HG03045 (cell line): ENCODE measurements around the gene ATP13A3.

Source experiments
- ATAC-seq: cut with Tn5 transposase; IDR thresholded peaks from one replicate; pipeline ENCODE4 v1.9.1; 2021; ENCODE audit warnings: mild to moderate bottlenecking, moderate library complexity; ENCODE audit not compliant: unreplicated experiment

The ATP13A3 gene

DNA sequence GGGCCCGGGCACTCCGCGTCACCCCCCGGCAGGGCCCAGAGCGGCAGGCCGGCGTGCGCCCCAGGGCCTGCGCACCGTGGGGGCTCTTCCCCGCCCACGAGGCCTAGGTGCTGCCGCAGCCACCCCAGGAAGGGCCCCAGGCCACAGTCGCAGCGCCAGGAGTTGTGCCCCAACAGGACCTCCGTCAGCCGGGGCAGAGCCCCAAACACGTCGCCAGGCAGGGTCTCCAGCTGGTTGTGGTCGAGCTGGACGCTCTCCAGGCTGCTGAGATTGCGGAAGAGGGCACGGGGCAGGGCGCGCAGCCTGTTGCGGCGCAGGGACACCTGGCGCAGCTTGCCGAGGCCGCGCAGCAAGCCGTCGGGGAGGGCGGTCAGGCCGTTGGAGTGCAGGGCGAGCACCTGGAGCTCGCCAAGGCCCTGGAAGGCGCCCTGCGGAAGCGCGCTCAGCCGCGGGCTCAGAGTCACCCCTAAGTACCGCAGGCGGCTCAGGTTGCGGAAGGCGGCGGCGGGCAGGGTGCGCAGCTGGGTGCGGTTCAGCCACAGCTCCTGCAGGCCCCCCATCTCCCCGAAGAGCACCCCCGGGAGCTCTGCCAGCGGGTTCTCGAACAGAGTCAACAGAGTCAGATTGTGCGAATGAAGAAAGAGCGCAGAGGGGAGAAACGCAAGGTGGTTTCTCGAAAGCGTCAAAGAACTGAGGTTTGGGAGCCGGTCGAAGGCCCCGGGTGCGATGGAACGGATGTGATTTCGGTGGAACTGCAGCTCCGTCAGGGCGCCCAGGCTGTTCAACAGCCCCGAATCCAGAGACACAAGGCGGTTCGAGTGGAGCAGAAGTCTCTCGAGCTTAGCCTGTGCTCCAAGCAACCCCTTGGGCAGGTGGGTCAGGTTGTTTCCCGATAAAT lies 89.7 kb downstream of the ATP13A3 start:
- ATAC-seq, result no peak

DNA sequence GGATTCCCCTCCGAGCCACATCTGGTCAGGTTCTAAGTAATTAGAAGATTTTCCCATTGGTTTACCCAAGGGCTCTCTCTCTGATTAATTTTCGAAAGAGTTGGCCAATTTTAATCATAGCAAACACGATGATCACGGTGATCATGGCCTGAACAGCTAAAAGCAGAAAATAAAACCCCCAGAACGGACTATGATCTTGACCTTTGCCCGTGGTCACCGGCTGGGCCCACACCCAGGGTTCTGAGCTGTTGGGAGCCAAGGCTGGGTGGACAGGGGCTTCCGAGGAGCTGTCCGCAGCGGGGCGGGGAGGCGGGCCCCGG lies 90.3 kb downstream of the ATP13A3 start:
- ATAC-seq, result no peak

DNA sequence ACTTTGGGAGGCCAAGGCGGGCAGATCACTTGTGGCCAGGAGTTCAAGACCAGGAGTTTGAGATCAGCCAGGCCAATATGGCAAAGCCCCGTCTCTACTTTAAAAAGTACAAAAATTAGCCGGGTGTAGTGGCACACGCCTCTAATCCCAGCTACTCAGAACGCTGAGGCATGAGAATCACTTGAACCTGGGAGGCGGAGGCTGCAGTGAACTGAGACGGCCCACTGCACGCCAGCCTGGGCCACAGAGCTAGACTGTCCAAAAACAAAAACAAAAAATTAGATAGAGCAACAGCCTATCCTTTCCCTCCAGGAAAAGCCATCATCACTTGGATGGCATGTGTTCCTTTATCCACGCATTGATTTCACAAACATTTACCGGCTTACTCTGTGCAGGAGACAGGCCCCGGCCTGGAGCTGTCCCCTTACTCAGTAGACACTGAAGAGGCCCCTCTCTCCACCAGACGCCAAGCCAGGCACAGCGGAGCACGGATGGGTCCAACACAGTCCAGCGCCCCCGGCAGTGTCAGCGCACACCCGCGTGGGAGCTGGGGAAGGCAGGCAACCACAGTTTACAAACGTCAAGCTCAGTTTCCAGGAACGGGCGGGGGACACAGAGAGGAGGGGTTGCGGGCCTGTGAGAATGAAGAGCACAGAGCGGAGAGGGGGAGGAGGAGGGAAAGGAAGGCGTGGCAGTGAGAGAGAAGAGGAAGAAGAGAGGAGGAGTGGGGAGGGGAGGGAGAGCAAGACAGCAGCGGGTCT lies 90.8 kb downstream of the ATP13A3 start:
- ATAC-seq, result no peak

- ATAC-seq, result no peak
Measured at GRCh38 chr3:194395212-194395611, 91.6 kb downstream of the ATP13A3 start.

- no peak for ATAC-seq
Measured at GRCh38 chr3:194392576-194392975, 94.2 kb downstream of the ATP13A3 start.

DNA sequence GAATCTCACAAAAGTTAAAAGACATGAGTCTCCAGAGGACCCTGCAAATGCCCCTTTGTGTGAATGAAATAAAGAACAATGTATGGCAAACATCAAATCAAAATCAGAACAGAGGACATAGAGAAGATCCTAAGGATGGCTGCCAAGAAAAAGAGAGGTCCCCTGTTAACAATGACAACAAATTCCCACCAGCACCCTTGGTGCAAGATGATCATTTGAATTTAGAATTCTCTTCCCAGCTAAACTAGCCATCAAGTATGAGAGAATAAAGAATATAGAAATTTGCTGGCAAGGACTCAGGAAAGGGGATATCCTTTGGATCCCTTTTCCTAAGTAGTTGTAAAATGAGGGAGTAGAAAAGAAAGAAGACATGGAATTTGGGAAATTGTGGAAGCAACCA lies 96.0 kb downstream of the ATP13A3 start:
- no peak for ATAC-seq

- no peak for ATAC-seq
Measured at GRCh38 chr3:194389269-194389668, 97.5 kb downstream of the ATP13A3 start.

- ATAC-seq, result no peak
Measured at GRCh38 chr3:194387926-194388418, 98.8 kb downstream of the ATP13A3 start.

DNA sequence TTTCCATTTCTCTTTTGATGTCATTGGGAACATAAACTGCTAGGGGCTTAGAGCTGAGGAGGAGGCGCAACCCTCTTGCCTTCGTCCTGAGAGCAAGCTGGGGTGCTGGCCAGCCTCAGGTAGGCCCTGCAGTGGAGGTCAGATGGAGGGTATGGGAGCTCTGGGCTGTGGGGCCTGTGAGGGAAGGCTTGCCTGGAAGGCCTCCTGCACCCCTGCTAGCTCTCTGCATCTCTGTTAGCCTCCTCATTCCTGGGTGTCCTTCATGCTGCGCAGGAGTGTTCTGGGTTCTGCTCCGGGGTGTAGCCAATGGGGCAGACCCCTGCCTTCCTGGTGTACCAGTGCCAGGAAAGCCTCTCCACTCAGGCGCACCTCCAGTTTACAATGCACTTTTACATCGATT lies 99.5 kb downstream of the ATP13A3 start:
- ATAC-seq, result no peak

GRCh38 chr3:194386648-194387047 lies 100.2 kb downstream of the ATP13A3 start:
- no peak for ATAC-seq

DNA sequence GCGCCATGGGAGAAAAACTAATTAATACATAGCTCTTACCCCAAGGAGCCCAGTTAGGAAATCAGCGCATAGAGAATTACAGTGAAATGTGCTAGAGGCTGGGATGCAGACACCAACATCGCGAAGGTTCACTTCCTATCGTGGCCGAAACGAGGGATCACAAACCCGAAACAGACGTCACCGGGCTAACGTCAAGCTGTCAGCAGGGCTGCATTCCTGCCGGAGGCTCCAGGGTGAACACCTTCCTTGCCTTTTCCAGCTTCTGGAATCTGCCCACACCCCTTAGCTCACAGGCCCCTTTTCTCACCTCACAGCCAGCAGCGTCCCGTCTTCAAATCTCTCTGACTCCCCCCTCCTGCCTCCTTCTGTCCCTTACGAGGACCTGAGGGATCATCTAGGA lies 100.7 kb downstream of the ATP13A3 start:
- ATAC-seq, result no peak

GRCh38 chr3:194384569-194385001 lies 102.2 kb downstream of the ATP13A3 start:
- ATAC-seq, result no peak

- no peak for ATAC-seq
Measured at GRCh38 chr3:194384156-194384555, 102.6 kb downstream of the ATP13A3 start.

DNA sequence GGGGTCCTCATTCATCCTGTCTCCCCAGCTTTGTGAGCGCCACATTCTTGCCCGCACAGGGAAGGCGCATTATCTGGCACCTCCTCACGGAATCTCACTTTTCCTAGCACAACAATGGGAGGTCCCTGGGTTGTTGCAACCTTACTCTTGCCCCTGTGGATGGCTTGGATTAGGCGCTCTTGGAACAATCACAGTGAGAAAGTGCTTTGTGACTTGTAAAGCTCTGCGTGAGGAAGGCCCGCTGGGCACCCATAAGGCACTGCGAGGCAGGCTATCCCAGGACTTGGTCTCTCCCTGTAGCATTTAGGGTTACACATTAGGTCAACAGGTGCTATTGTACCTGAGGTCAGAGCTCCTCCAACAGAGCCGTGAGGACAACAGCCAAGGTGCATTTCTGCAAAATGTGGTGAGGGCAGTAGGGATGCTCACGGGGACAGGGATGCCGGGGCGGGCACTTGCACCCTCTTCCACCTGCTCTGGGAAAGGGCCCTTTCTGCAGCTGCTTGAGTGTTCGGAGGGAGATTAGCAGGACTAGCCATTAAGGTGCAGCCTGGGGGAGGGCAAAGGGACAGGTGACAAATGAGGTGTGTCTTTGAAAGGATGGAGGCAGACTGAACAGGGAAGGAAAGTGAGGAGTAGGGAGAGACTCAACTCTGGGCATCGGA lies 103.4 kb downstream of the ATP13A3 start:
- ATAC-seq, result no peak

DNA sequence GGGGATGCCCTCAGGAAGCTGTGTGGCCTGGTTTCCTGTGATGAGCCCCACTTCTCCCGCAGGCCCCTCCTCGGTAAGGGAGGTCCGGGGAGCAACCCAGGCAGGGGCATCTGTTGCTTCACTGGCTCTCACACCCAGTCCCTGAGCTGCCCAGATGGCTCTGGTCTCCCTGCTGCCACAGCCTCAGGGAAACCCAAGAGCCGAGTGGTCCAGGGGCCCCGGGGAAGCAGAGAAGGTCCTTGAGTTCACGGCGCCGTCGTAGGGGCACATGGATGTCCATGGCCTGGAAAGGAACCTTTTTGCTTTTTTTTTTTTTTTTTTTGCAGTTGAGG lies 103.9 kb downstream of the ATP13A3 start:
- ATAC-seq, result no peak

DNA sequence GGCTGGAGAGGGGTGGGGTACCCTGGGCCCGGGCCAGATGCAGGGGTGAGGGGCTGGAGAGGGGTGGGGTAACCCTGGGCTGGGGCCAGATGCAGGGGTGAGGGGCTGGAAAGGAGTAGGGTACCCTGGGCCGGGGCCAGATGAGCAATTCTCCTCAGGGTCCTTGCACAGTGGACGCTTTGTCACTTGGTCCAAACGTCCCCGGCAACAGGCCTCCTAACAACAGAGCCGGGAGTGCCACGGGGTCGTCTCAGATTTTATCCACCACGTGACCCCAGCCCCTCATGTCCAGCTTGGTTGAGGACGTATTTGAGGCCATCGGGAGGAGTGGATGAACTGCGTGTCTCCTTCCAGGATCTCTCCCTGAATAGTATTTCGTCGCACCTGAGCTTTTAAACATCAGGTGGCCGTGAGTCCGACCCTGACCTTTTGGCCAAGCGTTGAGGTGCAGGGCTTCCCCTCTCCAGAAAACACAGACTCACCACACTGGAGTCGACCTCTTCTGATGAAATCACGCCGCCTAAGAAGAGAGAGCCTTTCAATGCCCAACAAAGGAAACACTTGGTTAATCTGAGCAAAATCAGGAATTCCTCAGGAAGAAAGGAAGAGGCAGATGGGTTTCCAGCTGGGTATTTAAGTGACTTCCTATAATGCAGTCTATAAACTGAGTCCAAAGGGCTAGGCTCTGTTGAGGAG lies 104.5 kb downstream of the ATP13A3 start:
- no peak for ATAC-seq

DNA sequence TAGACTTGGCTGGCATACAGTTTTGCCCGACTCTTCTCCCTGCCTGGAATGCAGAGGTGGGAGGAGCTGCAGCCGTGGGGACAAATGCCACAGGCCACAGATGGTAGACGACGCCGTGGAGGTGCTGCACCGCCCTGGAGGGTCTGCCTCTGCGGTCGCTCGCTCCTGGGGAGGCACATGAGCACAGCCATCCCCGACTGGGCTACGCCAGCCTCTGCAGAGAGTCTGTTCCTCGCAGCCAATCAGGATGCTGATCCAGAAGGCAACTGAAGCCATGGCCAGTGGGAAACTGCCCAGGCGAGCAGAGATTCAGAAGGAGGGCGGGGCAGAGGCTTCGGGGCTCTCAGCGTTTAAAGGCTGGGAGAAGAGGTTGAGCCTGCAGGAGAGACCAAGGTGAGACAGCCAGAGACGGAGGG lies 105.3 kb downstream of the ATP13A3 start:
- no peak for ATAC-seq

GRCh38 chr3:194380326-194380725 lies 106.5 kb downstream of the ATP13A3 start:
- no peak for ATAC-seq

- no peak for ATAC-seq
Measured at GRCh38 chr3:194379651-194380050, 107.2 kb downstream of the ATP13A3 start.

DNA sequence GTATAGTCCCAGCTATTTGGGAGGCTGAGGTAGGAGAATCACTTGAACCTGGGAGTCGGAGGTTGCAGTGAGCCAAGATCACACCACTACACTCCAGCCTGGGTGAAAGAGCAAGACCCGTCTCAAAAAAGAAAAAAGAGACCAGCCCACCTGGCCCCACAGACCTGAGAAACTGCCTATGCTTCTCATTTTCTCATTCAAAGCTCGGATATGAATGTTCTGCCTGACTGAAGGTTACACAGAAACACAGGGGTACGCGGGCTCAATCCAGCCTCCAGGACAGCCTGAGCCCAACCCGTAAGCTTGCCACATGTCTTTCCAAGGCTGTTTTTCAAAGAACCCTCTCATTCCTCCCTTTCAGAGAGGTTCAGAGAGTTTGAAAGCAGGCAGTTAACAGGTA lies 107.6 kb downstream of the ATP13A3 start:
- ATAC-seq, result no peak

- ATAC-seq, result no peak
Measured at GRCh38 chr3:194377708-194378107, 109.1 kb downstream of the ATP13A3 start.
